Aorta (tissue), 5 donors: ENCODE results near the gene RGL3. TPM values are rescaled to one million over a fixed set of nuclear protein-coding genes. Genes with fewer than 3 reads are reported as not detected.

Experiments
- ATAC-seq: fragments of 200-7000 bp; cut with Tn5 transposase; one replicate; pipeline ENCODE4 v1.9.1; 2022; ENCODE audit warnings: moderate library complexity; ENCODE audit not compliant: low FRiP score
- DNase-seq, 2 donors: peaks; one replicate each; pipeline ENCODE4 v3.0.0-alpha.2; 2020
- H3K27ac ChIP-seq, 2 donors: one replicate each; pipeline ENCODE4 v1.5.1; 2013; ENCODE audit warnings: low read length in 2 of 2, mild to moderate bottlenecking in 2 of 2, moderate library complexity in 2 of 2, control low read depth in 1 of 2, inconsistent platforms in 1 of 2, low read depth in 1 of 2
- H3K27me3 ChIP-seq, 2 donors: one replicate each; pipeline ENCODE4 v1.6.1; 2013; ENCODE audit warnings: control low read depth in 1 of 2, low read length in 1 of 2, mild to moderate bottlenecking in 1 of 2, moderate library complexity in 1 of 2; ENCODE audit not compliant: insufficient read depth in 2 of 2, control insufficient read depth in 1 of 2
- H3K36me3 ChIP-seq, 2 donors: one replicate each; pipeline ENCODE4 v1.6.1; 2013; ENCODE audit warnings: control low read depth in 1 of 2, low read length in 1 of 2, mild to moderate bottlenecking in 1 of 2; ENCODE audit not compliant: insufficient read depth in 2 of 2, control insufficient read depth in 1 of 2
- H3K4me1 ChIP-seq, 2 donors: one replicate each; pipeline ENCODE4 v1.6.1; 2013; ENCODE audit warnings: low read length in 2 of 2, control low read depth in 1 of 2, mild to moderate bottlenecking in 1 of 2, moderate library complexity in 1 of 2; ENCODE audit not compliant: insufficient read depth in 2 of 2, control insufficient read depth in 1 of 2
- H3K4me3 ChIP-seq, 2 donors: one replicate each; pipeline ENCODE4 v1.5.1; 2013; ENCODE audit warnings: low read length in 2 of 2, control low read depth in 1 of 2, mild to moderate bottlenecking in 1 of 2
- H3K9me3 ChIP-seq: one replicate; pipeline ENCODE4 v1.6.1; 2013; ENCODE audit warnings: mild to moderate bottlenecking, low read length; ENCODE audit not compliant: control insufficient read depth
- WGBS, 2 donors: extraction: QIAGEN DNeasy Blood & Tissue Kit; methylation state at CpG; one replicate each; pipeline ENCODE4 v1.1.7; 2013; 5-methylcytosine and 5-hydroxymethylcytosine counted together
- intact Hi-C, 2 donors: fragments of 100-400 bp; cut with DNase I; formaldehyde crosslinking; loops; one replicate each; pipeline versions ENCODE4 v1.14.2 to v1.15.0; 2022
- polyA plus RNA-seq, 2 donors: library from polyadenylated mRNA; stranded (reverse); fragments of 200-250 nt; gene quantifications; one replicate each; pipeline ENCODE4 v1.2.3, GENCODE V29; 2013
- total RNA-seq, 2 donors: library from RNA; stranded (reverse); fragmentation: NEBNext Ultra II Directional; extraction: Animal tissue kit (Norgen Biotek cat#: 25700); gene quantifications; one replicate each; pipeline ENCODE4 v1.2.1, GENCODE V29; 2021
- donor health status: healthy with polysubstance abuse.
- donor health status: Bipolar disorder and iron deficiency.
- donor health status: DM: no; HTN: no; CAD: no.
- donor health status: DM: no; HTN: no; CAD: no.
- donor health status: DM: yes; HTN: yes; CAD: no.

The RGL3 gene
- total and polyA plus RNA-seq, 4 donors: 14.5 to 78.5 (median 40.9) TPM

GRCh38 chr19:11374433-11375142 is 44.5 kb downstream of the RGL3 start, which contains the start of gene SWSAP1:
Gene SWSAP1 (plus strand): TSS chr19:11374666. CDS start chr19:11374681, 15 bp downstream.
- peak within 1 kb of the TSS; percentile 72 to 88 for H3K27ac ChIP-seq
- ATAC-seq (peak; percentile 98), DNase-seq (peak; percentile 99)
- 0% methylated on average over 44 of the region's 44 CpGs for WGBS, 2 donors
- H3K4me3 ChIP-seq: peak within 1 kb of the TSS in 1 of 2 donors; percentile 55
- H3K36me3 ChIP-seq: no peaks in the 10 kb centered on the region
- H3K9me3 ChIP-seq: no peaks in the 10 kb centered on the region
- H3K4me1 ChIP-seq: peaks cover 2 to 4% of the 10 kb centered on the region in 2 donors
- H3K27me3 ChIP-seq: no peaks in the 10 kb centered on the region
- intact Hi-C loops: loop anchor here (5.0 kb wide), 2 partner anchors 37 to 82 kb away; partner anchors contain the start of gene RAB3D (in 1 of the 2)

- H3K9me3 ChIP-seq: no peaks in the 10 kb centered on the region
- ATAC-seq: no peak
- H3K36me3 ChIP-seq: no peaks in the 10 kb centered on the region
- 58 to 61% methylated on average over 11 of the region's 11 CpGs for whole genome bisulfite sequencing, 2 donors
- DNase-seq: no peak
- H3K27me3 ChIP-seq: no peaks in the 10 kb centered on the region
- H3K4me3 ChIP-seq: no peak overlapping the region
- intact Hi-C loops: no loop called here
- H3K4me1 ChIP-seq: peaks cover 2 to 4% of the 10 kb centered on the region in 2 donors
- peak overlapping the region in 1 of 2 donors; percentile 23 for H3K27ac ChIP-seq
These were observed 45.2 kb downstream of the RGL3 start for GRCh38 chr19:11373885-11374432.

DNA sequence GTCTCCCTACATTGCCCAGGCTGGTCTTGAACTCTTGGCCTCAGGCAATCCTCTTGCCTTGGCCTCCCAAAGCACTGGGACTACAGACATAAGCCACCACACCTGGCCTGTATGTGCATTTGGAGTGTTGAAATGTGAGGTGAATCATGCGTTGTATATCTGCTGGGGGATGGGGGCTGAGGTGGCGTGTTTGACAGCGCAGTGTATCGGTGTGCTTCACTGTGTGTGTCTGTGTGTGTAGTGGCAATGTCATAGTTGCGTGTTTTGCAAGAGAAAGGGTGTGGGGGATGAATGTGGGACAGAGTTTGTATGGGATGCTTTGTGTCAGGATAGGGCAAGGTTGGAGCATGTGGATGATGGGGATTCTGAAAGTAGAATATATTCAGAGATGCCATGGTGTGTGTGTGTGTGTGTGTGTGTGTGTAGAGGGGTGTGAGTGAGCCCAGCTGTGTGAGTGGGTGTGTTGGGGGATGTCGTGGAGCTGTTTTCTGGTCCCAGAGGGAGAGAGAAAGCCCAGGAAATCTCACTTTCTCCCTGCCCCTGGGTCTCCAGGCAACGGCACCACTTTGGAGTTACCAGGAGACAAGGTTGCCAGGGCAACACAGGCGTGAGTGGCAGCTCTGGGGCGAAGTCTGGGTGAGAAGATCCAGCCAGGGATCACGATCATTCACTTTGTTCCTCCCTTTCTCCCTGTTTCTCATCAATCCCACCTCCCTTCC is 45.8 kb downstream of the RGL3 start:
- no peak for DNase-seq
- no peak for ATAC-seq
- H3K4me1 ChIP-seq: peaks cover 2 to 4% of the 10 kb centered on the region in 2 donors
- intact Hi-C loops: no loop called here
- no peaks in the 10 kb centered on the region for H3K9me3 ChIP-seq
- no peak overlapping the region for H3K27ac ChIP-seq
- H3K27me3 ChIP-seq: no peaks in the 10 kb centered on the region
- no peaks in the 10 kb centered on the region for H3K36me3 ChIP-seq
- 51 to 54% methylated on average over 10 of the region's 10 CpGs for WGBS, 2 donors
- no peak overlapping the region for H3K4me3 ChIP-seq

DNA sequence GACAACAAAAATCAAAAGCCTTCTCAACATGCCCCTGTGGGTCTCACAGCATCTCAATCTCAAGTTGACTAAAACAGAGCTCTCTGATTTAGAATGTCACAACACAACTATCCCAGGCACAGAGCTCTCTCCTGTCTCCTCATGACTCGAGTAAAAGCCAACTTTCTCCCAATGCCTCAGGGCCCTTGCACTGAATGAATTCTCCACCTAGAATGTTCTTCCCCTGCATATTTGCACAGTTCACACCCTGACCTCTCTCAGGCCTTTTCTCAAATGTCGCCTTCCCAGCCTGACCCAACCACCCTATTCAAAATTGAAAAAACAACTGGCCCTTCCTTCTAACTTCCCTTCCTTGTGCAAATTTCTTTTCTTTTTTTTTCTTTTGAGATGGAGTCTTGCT is 48.4 kb downstream of the RGL3 start:
- intact Hi-C loops: no loop called here
- no peak overlapping the region for H3K27ac ChIP-seq
- no peak for ATAC-seq
- H3K9me3 ChIP-seq: no peaks in the 10 kb centered on the region
- no peak overlapping the region for H3K4me3 ChIP-seq
- 91 to 96% methylated on average over 2 of the region's 2 CpGs for WGBS, 2 donors
- no peak for DNase-seq
- no peaks in the 10 kb centered on the region for H3K4me1 ChIP-seq
- H3K27me3 ChIP-seq: no peaks in the 10 kb centered on the region
- no peaks in the 10 kb centered on the region for H3K36me3 ChIP-seq

DNA sequence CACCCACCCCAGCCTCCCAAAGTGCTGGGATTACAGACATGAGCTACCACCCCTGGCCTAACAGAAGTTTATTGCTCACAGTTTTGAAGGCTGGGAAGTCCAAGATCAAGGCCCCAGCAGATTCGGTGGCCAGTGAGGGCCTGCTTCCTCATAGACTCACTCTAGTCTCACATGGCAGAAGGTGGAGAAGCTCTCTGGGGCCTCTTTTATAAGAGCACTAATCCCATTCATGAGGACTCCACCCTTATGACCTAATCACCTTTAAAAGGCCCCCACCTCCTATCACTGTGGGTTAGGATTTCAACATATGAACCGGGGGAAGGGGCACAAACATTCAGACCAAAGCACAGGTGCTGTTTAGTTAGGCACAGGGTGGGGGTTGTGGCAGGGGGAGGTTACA is 51.6 kb downstream of the RGL3 start:
- H3K9me3 ChIP-seq: no peaks in the 10 kb centered on the region
- no peaks in the 10 kb centered on the region for H3K27me3 ChIP-seq
- intact Hi-C loops: no loop called here
- ATAC-seq: no peak
- no peak for DNase-seq
- no peaks in the 10 kb centered on the region for H3K4me1 ChIP-seq
- H3K36me3 ChIP-seq: peaks cover 0 to 3% of the 10 kb centered on the region in 2 donors
- H3K27ac ChIP-seq: no peak overlapping the region
- 86 to 91% methylated on average over 2 of the region's 2 CpGs for WGBS, 2 donors
- H3K4me3 ChIP-seq: no peak overlapping the region

- H3K36me3 ChIP-seq: peaks cover 0 to 5% of the 10 kb centered on the region in 2 donors
- no peak overlapping the region for H3K4me3 ChIP-seq
- no peaks in the 10 kb centered on the region for H3K4me1 ChIP-seq
- intact Hi-C loops: no loop called here
- 77 to 81% methylated on average over 7 of the region's 7 CpGs for WGBS, 2 donors
- no peak overlapping the region for H3K27ac ChIP-seq
- no peaks in the 10 kb centered on the region for H3K27me3 ChIP-seq
- ATAC-seq (no peak), DNase-seq (no peak)
- no peaks in the 10 kb centered on the region for H3K9me3 ChIP-seq
These were observed 53.5 kb downstream of the RGL3 start for GRCh38 chr19:11365557-11366117.

GRCh38 chr19:11364935-11365334 is 54.2 kb downstream of the RGL3 start:
- H3K4me1 ChIP-seq: no peaks in the 10 kb centered on the region
- DNase-seq: no peak
- H3K27me3 ChIP-seq: no peaks in the 10 kb centered on the region
- no peak overlapping the region for H3K4me3 ChIP-seq
- intact Hi-C loops: no loop called here
- H3K36me3 ChIP-seq: peaks cover 0 to 5% of the 10 kb centered on the region in 2 donors
- no peak overlapping the region for H3K27ac ChIP-seq
- no peak for ATAC-seq
- no peaks in the 10 kb centered on the region for H3K9me3 ChIP-seq
- 63 to 68% methylated on average over 5 of the region's 5 CpGs for WGBS, 2 donors

DNA sequence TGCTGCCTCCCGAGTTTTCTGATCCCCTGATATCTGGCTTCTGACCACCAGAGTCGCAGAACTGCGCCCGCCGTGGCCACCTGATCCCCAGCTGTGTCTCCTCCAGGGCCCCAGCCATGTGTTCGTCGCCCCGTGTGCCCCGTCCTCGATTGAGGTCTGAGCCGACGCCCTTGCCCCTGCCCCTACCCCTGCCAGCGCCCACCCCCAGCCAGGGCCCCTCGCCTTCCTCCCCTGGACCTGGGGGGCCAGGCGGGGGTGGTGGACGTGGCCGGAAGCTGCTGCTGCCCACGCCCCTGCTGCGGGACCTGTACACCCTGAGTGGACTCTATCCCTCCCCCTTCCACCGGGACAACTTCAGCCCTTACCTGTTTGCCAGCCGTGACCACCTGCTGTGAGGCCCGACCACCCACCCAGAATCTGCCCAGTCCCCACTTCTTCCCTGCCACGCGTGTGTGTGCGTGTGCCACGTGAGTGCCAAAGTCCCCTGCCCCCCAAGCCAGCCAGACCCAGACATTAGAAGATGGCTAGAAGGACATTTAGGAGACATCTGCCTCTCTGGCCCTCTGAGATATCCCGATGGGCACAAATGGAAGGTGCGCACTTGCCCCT is 54.7 kb downstream of the RGL3 start:
- H3K4me1 ChIP-seq: no peaks in the 10 kb centered on the region
- H3K4me3 ChIP-seq: no peak overlapping the region
- ATAC-seq (no peak), DNase-seq (no peak)
- no peaks in the 10 kb centered on the region for H3K9me3 ChIP-seq
- 92 to 93% methylated on average over 25 to 28 of the region's 28 CpGs for WGBS, 2 donors
- no peaks in the 10 kb centered on the region for H3K27me3 ChIP-seq
- H3K36me3 ChIP-seq: peaks cover 0 to 7% of the 10 kb centered on the region in 2 donors
- H3K27ac ChIP-seq: no peak overlapping the region
- intact Hi-C loops: no loop called here
